Measurements from ENCODE around the gene EDEM1.

GRCh38 chr3:5197470-5198312 is 10.2 kb downstream of the EDEM1 start:
- TF ChIP-seq CTCF (IDR thresholded peaks at IDR 0.05) (no peak), POLR2A (IDR thresholded peaks at IDR 0.05) (no peak)

Measured in right lobe of liver (tissue), 4 donors.